DOHH2 (cell line): ENCODE measurements around the gene ASIC3.
A peak's percentile ranks its signal among the peaks of the same experiment; 100 is the strongest.

Experiments
- H3F3A ChIP-seq: fragments of 200-600 bp; sonication (generic), shearing (Covaris generic); 2 replicates; pipeline ENCODE4 v1.6.0; 2016; ENCODE audit warnings: antibody characterized with exemption, mild to moderate bottlenecking; ENCODE audit not compliant: control insufficient read depth, insufficient read depth
- H3K27ac ChIP-seq: fragments of 200-600 bp; sonication (generic); 2 replicates; pipeline ENCODE4 v1.5.1; 2014; ENCODE audit warnings: low read depth, mild to moderate bottlenecking, low read length, moderate library complexity
- H3K27me3 ChIP-seq: fragments of 200-600 bp; sonication (generic); 2 replicates; pipeline ENCODE4 v1.6.1; 2014; ENCODE audit warnings: mild to moderate bottlenecking, low read length, mixed read lengths; ENCODE audit not compliant: control insufficient read depth
- H3K36me3 ChIP-seq: fragments of 200-600 bp; sonication (generic); 2 replicates; pipeline ENCODE4 v1.6.1; 2014; ENCODE audit warnings: mild to moderate bottlenecking, low read length, moderate library complexity, mixed read lengths; ENCODE audit not compliant: control insufficient read depth
- H3K4me1 ChIP-seq: fragments of 200-600 bp; sonication (generic); 2 replicates; pipeline ENCODE4 v1.6.1; 2014; ENCODE audit warnings: mild to moderate bottlenecking, low read length, mixed read lengths; ENCODE audit not compliant: control insufficient read depth
- H3K4me2 ChIP-seq: fragments of 200-600 bp; sonication (generic); 2 replicates; pipeline ENCODE4 v1.6.0; 2014; ENCODE audit warnings: mild to moderate bottlenecking, low read length, moderate library complexity
- H3K4me3 ChIP-seq: fragments of 200-600 bp; sonication (generic); 2 replicates; pipeline ENCODE4 v1.5.1; 2014; ENCODE audit warnings: mild to moderate bottlenecking, low read length, mixed read lengths
- H3K79me2 ChIP-seq: fragments of 200-600 bp; sonication (generic); 2 replicates; pipeline ENCODE4 v1.6.1; 2014; ENCODE audit warnings: mild to moderate bottlenecking, low read length, mixed read lengths; ENCODE audit not compliant: control insufficient read depth
- H3K9me2 ChIP-seq: fragments of 200-600 bp; sonication (generic); replicated peaks from 2 replicates; pipeline ENCODE4 v1.6.1; 2014; ENCODE audit warnings: mild to moderate bottlenecking, low read length, mixed read lengths; ENCODE audit not compliant: control insufficient read depth
- H3K9me3 ChIP-seq: fragments of 200-600 bp; sonication (generic); 2 replicates; pipeline ENCODE4 v1.6.1; 2014; ENCODE audit warnings: antibody characterized with exemption, low read length, mixed read lengths; ENCODE audit not compliant: control insufficient read depth, insufficient read depth
- H4K20me1 ChIP-seq: fragments of 200-600 bp; sonication (generic); 2 replicates; pipeline ENCODE4 v1.6.0; 2014; ENCODE audit warnings: low read depth, mild to moderate bottlenecking, antibody characterized with exemption, low read length, moderate library complexity; ENCODE audit not compliant: control insufficient read depth, insufficient read depth
- CTCF ChIP-seq: fragments of 200-600 bp; sonication (generic); IDR thresholded peaks from one replicate; pipeline ENCODE4 v1.5.1; 2014; ENCODE audit warnings: antibody characterized with exemption, mild to moderate bottlenecking, low read depth, low read length; ENCODE audit not compliant: poor library complexity, severe bottlenecking
- EZH2phosphoT487 ChIP-seq: fragments of 200-600 bp; sonication (generic); IDR thresholded peaks from 2 replicates; pipeline ENCODE4 v1.6.1; 2017; ENCODE audit warnings: borderline replicate concordance, mild to moderate bottlenecking, antibody characterized with exemption, low read length, moderate library complexity, mixed read lengths

The ASIC3 gene

GRCh38 chr7:151017953-151018420 lies 30.3 kb upstream of the ASIC3 start:
- Histone ChIP-seq H3F3A (no peaks in the 10 kb centered on the region), H3K79me2 (no peaks in the 10 kb centered on the region), H3K27me3 (peaks cover 23% of the 10 kb centered on the region), H3K9me3 (no peaks in the 10 kb centered on the region), H3K4me2 (peak overlapping the region; percentile 90), H3K9me2 (no peaks in the 10 kb centered on the region), H4K20me1 (no peaks in the 10 kb centered on the region), H3K27ac (no peak overlapping the region), H3K36me3 (no peaks in the 10 kb centered on the region), H3K4me1 (peaks cover 42% of the 10 kb centered on the region), H3K4me3 (peak overlapping the region; percentile 77)
- TF ChIP-seq EZH2phosphoT487 = no peak
- peak; percentile 100 for TF ChIP-seq CTCF

GRCh38 chr7:151018421-151019129 lies 29.8 kb upstream of the ASIC3 start:
- no peaks in the 10 kb centered on the region for H3F3A ChIP-seq
- H4K20me1 ChIP-seq = no peaks in the 10 kb centered on the region
- H3K9me3 ChIP-seq = no peaks in the 10 kb centered on the region
- peaks cover 23% of the 10 kb centered on the region for H3K27me3 ChIP-seq
- peak overlapping the region; percentile 90 for H3K4me2 ChIP-seq
- peak overlapping the region; percentile 77 for H3K4me3 ChIP-seq
- H3K9me2 ChIP-seq = no peaks in the 10 kb centered on the region
- H3K4me1 ChIP-seq = peaks cover 36% of the 10 kb centered on the region
- TF ChIP-seq CTCF = peak; percentile 33
- TF ChIP-seq EZH2phosphoT487 = no peak
- no peaks in the 10 kb centered on the region for H3K36me3 ChIP-seq
- H3K27ac ChIP-seq = no peak overlapping the region
- no peaks in the 10 kb centered on the region for H3K79me2 ChIP-seq

GRCh38 chr7:151019130-151019447 lies 29.2 kb upstream of the ASIC3 start:
- no peak for TF ChIP-seq CTCF
- no peak for TF ChIP-seq EZH2phosphoT487
- Histone ChIP-seq H3K27ac (no peak overlapping the region), H3K79me2 (no peaks in the 10 kb centered on the region), H3K27me3 (peaks cover 23% of the 10 kb centered on the region), H3K4me1 (peaks cover 31% of the 10 kb centered on the region), H3K36me3 (no peaks in the 10 kb centered on the region), H3K9me2 (no peaks in the 10 kb centered on the region), H4K20me1 (no peaks in the 10 kb centered on the region), H3K4me2 (no peak overlapping the region), H3K4me3 (no peak overlapping the region), H3F3A (no peaks in the 10 kb centered on the region), H3K9me3 (no peaks in the 10 kb centered on the region)
